ENCODE results near the gene PSMC3. TPM values are rescaled to one million over a fixed set of nuclear protein-coding genes. Genes with fewer than 3 reads are reported as not detected.
A peak's percentile ranks its signal among the peaks of the same experiment; 100 is the strongest.

The PSMC3 gene
- total and polyA plus RNA-seq, 8 donors: 8.1 to 175 (median 131) TPM

DNA sequence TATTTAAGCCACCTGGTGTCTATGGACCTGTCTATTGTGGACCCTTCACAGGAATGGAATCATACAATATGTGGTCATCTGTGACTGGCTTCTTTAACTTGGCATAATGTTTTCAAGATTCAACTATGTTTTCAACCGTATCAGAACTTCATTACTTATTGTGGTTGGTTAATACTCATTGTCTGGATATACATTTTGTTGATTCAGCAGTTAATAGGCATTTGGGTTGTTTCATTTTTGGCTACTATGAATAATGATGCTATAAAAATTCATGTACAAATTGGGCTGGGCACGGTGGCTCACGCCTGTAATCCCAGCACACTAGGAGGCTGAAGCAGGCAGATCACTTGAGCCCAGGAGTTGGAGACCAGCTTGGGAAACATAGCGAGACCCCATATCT lies 25.2 kb upstream of the PSMC3 start:
- Histone ChIP-seq H3K27me3 (no peaks in the 10 kb centered on the region), H3K27ac (no peak overlapping the region), H3K4me1 (peaks cover 0 to 7% (median 2%) of the 10 kb centered on the region in 4 donors), H3K4me3 (no peak overlapping the region), H3K9me3 (no peaks in the 10 kb centered on the region), H3K36me3 (no peaks in the 10 kb centered on the region)
- TF ChIP-seq, protein P1, sequence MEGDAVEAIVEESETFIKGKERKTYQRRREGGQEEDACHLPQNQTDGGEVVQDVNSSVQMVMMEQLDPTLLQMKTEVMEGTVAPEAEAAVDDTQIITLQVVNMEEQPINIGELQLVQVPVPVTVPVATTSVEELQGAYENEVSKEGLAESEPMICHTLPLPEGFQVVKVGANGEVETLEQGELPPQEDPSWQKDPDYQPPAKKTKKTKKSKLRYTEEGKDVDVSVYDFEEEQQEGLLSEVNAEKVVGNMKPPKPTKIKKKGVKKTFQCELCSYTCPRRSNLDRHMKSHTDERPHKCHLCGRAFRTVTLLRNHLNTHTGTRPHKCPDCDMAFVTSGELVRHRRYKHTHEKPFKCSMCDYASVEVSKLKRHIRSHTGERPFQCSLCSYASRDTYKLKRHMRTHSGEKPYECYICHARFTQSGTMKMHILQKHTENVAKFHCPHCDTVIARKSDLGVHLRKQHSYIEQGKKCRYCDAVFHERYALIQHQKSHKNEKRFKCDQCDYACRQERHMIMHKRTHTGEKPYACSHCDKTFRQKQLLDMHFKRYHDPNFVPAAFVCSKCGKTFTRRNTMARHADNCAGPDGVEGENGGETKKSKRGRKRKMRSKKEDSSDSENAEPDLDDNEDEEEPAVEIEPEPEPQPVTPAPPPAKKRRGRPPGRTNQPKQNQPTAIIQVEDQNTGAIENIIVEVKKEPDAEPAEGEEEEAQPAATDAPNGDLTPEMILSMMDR (IDR thresholded peaks at IDR 0.05): no peak
- no peak for TF ChIP-seq EP300 (IDR thresholded peaks at IDR 0.05)
- DNase-seq: no peak
- intact Hi-C loops (cut with DNase I; ENCODE audit: low total_unique reads): loop anchor here (10.0 kb wide), 1 partner anchor 1027 kb away; no protein-coding TSS in a partner anchor
- WGBS, 5 donors: 87 to 93% (median 90%) methylated on average over 4 of the region's 4 CpGs

DNA sequence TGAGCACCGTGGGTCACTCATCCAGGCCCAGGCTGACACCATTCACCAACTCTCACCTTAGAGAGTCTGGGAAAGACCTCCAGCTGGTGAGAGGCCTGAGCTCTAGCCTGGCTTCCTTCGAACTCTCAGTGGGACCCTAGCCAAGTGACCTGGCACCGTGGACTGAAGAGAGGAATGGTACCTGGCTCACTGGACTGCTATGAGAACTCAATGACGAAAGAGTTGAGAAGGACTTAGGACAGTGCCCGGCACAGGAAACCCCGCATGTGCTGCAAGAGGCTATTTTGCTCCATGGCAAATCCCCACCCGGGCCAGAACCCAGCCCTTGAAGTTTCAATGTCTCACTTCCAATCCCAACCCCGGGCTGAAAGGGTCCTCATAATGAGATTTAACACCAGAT lies 23.3 kb upstream of the PSMC3 start:
- WGBS, 5 donors: 72 to 82% (median 75%) methylated on average over 8 of the region's 8 CpGs
- DNase-seq: no peak
- peaks cover 0 to 6% (median 2%) of the 10 kb centered on the region in 4 donors for H3K4me1 ChIP-seq
- H3K4me3 ChIP-seq: no peak overlapping the region
- no peaks in the 10 kb centered on the region for H3K27me3 ChIP-seq
- intact Hi-C loops (cut with DNase I; ENCODE audit: low total_unique reads): loop anchor here (10.0 kb wide), 1 partner anchor 75 kb away; the partner anchor contains the start of gene SPI1
- no peak overlapping the region for H3K27ac ChIP-seq
- H3K9me3 ChIP-seq: no peaks in the 10 kb centered on the region
- H3K36me3 ChIP-seq: no peaks in the 10 kb centered on the region
- TF ChIP-seq EP300 (IDR thresholded peaks at IDR 0.05): no peak
- TF ChIP-seq POLR2AphosphoS5 (IDR thresholded peaks at IDR 0.05): no peak
- TF ChIP-seq, protein P1 (IDR thresholded peaks at IDR 0.05): no peak
- TF ChIP-seq POLR2A (IDR thresholded peaks at IDR 0.05): no peak

DNA sequence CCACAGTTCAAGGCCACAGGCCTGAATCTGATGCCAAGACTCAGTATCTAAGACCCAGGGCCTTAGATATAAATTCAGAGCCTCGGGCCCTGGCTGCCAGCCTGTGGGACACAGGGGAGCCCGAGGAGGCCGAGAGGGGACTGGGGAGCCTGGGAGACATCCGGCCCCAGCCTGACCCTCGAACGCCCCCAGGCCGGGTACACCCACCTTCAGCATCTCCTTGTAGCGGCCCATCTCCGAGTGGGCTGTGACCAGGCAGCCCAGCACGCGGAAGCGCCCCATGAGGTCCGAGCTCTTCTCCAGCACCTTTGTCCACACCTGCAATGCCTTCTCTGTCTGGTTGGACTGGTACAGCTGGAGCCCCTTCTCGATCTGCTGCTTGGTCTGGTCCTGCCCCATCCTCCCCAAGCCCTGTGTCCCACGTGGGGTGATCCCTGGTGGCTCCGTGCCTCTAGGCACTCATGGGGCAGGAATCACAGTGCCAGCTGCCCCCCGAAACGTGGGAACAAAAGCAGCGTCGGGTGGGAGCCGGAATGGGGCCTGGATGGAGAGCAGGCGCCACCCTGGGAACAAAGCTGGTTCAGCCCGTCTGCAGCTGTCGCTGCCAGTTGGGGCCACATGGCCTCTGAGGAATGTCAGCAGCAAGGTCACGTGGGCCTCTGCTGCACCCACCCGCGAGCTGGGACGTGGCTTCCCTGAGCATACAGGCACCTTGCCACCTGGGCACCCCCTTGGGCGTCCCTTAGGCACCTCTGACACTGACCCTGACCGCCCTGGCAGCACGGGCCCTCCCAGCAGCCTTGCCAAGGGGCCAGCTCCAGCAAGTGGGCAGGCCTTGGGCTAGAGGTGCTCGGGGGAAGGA lies 22.6 kb upstream of the PSMC3 start, which contains the start of gene RAPSN:
RAPSN (minus strand) TSS at position 571 of the 862 bp plus-strand sequence; CDS start at position 399, 172 bp downstream.
- TF ChIP-seq EP300 (IDR thresholded peaks at IDR 0.05) (no peak), POLR2AphosphoS5 (IDR thresholded peaks at IDR 0.05) (no peak), POLR2A (IDR thresholded peaks at IDR 0.05) (no peak)
- TF ChIP-seq, protein P1 (IDR thresholded peaks at IDR 0.05): no peak
- Histone ChIP-seq H3K4me1 (no peaks in the 10 kb centered on the region), H3K27ac (no peak within 1 kb of the TSS), H3K4me3 (no peak within 1 kb of the TSS), H3K36me3 (no peaks in the 10 kb centered on the region), H3K27me3 (no peaks in the 10 kb centered on the region), H3K9me3 (no peaks in the 10 kb centered on the region)
- DNase-seq: peak in 1 of 2 donors; percentile 49
- WGBS, 5 donors: 67 to 84% (median 72%) methylated on average over 11 to 32 of the region's 32 CpGs
- intact Hi-C loops (cut with DNase I; ENCODE audit: low total_unique reads): loop anchor here (10.0 kb wide), 1 partner anchor 74 kb away; the partner anchor contains the start of gene SPI1

DNA sequence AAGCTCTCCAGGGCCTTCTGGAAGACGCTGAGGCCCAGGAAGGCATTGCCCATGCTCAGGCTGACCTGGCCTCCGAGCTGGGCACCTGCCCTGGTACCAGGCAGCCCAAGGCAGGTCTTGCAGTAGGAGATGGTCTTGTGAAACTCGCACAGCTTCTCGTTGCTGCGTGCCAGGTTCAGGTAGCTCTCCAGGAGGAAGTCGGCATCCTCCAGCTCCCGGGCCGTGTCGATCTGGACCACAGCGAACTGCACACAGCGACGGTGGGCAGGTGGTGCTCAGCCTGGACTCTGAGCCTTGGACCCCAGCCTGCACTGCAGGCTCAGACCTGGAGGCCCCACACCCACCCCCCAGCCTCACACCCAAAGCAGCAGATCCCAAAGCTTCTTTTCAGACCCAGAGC lies 21.7 kb upstream of the PSMC3 start:
- 89 to 99% (median 96%) methylated on average over 8 to 12 of the region's 12 CpGs; no CpG with 5 or more reads in 1 of the 5 donors for WGBS, 5 donors
- no peak for DNase-seq
- Histone ChIP-seq H3K27ac (no peak overlapping the region), H3K9me3 (no peaks in the 10 kb centered on the region), H3K4me1 (no peaks in the 10 kb centered on the region), H3K27me3 (no peaks in the 10 kb centered on the region), H3K36me3 (no peaks in the 10 kb centered on the region), H3K4me3 (no peak overlapping the region)
- TF ChIP-seq EP300 (IDR thresholded peaks at IDR 0.05): no peak
- TF ChIP-seq POLR2AphosphoS5 (IDR thresholded peaks at IDR 0.05): no peak
- no peak for TF ChIP-seq POLR2A (IDR thresholded peaks at IDR 0.05)
- TF ChIP-seq, protein P1 (IDR thresholded peaks at IDR 0.05): no peak
- intact Hi-C loops (cut with DNase I; ENCODE audit: low total_unique reads): loop anchor here (10.0 kb wide), 1 partner anchor 73 kb away; the partner anchor contains the start of gene SPI1

Data from stomach (tissue), 9 donors.